OCI-M1 (cell line): ENCODE data around the gene NOS1AP.
A peak's percentile ranks its signal among the peaks of the same experiment; 100 is the strongest.

Source experiments
- DNase-seq: peaks from one replicate; lab custom pipeline; 2025; lab: John Stamatoyannopoulos, UW

Gene NOS1AP

DNA sequence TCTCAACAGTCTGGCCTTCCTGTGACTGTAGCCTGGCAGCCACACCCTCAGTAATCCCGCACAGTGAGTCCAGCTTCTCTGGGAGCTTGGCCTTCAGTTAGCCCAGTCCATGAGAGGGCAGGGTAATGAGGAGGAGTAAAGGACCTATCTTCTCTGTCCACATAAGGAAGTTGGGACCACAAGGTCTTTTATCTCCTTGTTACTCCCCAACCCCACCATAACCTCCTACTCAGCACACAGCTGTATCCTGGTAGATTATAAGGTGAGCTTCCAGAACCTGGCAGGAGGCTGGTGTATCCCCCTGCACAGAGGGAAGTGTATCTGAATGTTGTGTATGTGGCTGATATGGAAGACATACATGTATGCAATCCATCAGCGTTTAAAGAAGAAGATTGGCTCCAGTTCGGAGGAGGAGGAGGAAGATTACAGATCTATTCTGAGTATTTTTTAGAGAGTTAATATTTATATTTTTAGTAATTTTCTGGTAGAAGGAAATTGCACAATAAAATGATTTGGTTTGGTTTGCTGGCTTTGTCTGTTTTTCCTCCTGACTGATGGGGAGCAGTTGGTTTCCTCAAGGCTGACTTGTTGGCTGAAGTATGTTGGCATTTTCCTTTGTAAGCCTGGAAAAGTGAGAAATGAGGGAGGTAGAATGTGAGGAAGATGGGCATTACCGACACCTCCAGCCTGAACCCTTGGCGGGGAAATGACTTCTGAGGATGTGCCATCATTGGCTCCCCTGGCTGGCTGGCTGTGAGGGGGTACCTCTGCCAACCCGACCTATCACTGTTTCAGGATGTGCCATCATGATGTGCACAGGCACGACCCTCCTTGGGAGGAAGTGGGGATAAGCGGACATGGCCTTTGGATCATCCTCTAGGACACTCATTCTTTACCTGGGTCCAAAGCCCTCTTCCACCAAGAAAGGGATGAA, 317.1 kb downstream of the NOS1AP start:
- DNase-seq: peak; percentile 92

- no peak for DNase-seq
These were observed 318.0 kb downstream of the NOS1AP start for GRCh38 chr1:162387226-162388082.

DNA sequence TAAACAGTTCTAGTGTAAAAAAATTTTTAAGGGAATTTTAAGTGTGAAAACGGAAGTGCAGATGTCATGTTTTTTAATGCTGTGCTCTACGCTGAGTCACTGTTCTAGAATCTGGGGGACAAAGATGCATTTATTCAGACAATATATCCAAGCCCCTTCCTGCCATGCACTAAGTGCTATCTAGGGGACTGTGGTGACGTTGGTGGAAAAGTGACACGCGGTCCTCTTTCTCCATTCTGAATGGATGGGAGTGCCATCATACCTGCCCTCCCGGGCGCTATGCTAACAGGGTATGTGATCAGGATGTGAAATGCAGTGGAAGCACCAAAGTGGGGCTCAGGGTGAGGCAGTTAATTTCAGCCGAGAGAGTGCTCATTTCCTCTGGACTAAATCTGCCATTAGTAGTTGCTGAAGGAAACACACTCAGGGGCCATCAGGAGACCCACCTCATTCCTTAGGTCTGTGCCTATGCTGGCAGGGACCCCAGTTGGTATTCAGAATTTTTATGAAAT, 318.6 kb downstream of the NOS1AP start:
- DNase-seq: no peak

DNA sequence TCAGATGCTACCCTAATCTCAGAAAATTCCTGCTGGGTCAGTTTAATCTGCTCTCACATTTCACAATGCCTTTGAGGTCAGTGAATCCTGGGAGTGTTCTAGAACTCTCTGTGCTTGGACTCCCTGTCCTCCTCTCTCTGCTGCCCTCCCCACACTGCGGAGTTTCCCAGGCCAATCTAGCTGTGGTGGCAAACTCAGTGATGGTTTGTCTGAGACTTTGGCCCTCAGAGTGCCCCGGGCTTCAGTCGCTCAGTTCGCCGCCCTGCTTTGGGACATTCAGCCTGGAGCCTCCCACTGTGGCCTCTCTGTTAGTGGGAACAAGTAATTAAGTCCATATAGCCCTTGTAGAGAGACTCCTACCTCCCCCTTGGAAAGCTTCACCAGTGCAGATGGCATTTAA, 319.1 kb downstream of the NOS1AP start:
- no peak for DNase-seq

DNA sequence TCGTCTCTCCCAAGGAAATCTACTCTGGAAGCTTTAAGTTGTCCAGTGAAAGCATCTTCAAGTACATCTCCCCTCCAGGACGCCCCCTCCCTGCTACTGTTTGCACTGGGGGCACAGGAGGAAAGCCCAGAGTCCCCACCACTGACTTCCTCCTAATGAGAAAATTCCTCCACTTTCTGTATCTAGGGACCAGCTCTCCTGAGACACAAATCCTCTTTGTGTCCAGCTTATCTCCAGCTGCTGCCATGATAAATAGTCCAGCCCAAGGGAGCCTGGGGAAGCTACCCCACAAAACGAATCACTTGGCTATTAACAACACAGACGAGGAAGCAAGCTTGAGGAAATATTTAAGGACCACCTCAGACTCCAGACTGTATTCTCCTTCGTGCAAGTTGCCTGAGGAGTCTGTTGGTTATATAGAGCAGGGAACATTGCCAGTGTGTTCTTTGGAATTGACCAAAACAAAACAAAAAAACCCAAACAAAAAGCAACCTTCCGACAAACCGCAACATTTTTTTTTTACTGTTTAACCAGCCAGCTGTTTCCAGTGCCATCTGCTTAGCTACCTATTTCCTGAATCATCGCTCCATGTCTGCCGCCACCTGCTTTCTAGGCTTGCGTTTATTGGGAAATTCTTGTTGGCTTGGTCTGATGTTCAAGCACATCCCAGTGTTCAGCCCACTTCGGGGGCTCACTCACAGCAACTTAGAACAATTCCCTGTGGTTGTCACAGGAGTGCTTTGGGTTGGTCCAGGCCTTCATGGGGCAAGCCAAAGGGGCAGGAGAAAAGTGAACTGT, 319.7 kb downstream of the NOS1AP start:
- peak; percentile 20 for DNase-seq

GRCh38 chr1:162389971-162390370, 320.5 kb downstream of the NOS1AP start:
- DNase-seq: no peak

- DNase-seq: no peak
These were observed 321.1 kb downstream of the NOS1AP start for GRCh38 chr1:162390396-162391185.

DNA sequence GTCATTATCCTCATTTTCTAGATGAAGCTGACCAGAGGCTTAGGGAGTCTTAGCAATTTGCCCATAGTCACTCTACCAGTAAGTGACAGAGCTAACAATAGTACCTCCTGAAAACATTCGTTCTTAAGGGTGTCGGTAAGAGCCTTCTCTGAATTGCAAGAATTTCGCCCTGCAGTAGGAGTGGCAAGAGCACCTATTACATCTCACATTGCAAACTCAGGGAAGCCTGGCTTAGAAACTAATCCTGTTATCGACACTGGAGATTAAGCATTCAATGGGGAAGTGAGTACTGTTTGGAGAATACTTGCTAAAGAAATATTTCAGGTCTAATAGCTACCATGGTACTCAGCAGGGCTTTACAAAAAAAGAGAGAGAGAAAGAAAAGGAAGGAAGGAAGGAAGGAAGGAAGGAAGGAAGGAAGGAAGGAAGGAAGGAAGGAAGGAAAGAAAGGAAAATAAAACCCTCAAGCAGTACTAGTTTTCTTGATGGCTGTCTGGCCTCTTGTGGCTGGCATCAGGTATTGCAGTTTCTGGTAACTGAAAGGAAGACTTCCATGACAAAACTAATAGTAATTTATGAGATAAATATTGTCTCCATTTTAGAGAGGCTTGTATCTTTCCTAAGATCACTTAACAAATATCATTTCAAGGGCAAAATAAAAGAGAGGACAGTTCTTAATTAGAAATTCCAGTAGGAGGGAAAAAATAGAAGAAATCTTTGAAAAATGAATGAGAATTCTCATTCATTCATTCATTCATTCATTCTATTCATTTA, 322.5 kb downstream of the NOS1AP start:
- peak; percentile 85 for DNase-seq

DNA sequence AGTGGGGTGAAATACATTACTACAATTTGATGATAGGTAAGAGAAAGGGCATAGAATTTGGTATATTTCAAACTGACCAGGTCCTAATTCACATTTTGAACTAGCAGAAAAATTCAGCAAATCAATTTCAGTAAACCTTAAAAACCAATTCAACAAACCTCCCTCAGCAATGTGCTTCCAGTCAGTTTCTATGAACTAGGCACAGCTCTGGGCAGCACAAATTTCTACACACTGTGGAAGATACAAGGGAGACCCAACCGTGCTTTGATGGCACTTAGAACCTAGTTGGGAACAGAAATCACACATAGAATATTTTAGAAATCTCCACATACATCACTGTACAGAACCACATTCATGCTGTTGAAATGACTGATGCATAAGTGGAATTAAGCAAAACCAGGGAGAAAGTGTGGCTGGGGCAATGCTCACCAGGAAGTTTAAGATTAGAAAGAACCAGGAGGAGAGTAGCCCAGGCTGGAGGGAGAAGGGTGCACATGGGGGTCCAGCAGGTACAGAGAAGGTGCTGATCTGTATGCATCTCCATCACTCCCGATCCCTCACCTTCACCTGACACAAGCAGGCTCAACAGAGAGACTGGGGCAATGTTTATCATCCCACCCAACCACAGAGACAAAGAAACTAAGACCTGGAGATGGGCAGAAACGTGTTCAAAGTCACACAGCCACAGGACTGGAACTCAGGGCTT, 326.9 kb downstream of the NOS1AP start:
- no peak for DNase-seq

GRCh38 chr1:162397039-162397448, 327.6 kb downstream of the NOS1AP start:
- peak; percentile 87 for DNase-seq

- no peak for DNase-seq
These were observed 328.6 kb downstream of the NOS1AP start for GRCh38 chr1:162397943-162398560.

GRCh38 chr1:162398999-162399580, 329.6 kb downstream of the NOS1AP start:
- DNase-seq: peak; percentile 33

DNA sequence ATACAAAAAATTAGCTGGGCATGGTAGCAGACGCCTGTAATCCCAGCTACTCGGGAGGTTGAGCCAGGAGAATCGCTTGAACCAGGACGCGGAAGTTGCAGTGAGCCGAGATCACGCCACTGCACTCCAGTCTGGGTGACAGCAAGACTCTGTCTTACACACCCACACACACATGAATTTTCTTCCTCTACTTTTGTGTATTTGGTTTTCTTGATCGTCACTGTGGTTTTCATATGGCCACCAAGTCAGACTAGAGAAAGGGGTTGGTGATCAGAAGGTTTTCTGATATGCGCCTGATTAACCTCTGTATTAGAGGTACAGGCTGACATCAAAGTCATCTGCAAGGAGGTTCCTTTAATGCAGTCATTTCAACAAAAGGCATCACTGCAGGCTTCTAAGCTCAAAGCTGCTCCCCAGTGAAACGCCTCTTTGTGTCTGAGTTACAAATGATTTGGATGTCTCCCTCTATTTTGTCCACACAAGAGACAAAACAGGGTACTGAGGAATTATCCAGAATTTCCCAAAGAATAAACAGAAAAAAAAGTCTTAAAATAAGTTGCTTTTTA, 331.4 kb downstream of the NOS1AP start:
- no peak for DNase-seq

DNA sequence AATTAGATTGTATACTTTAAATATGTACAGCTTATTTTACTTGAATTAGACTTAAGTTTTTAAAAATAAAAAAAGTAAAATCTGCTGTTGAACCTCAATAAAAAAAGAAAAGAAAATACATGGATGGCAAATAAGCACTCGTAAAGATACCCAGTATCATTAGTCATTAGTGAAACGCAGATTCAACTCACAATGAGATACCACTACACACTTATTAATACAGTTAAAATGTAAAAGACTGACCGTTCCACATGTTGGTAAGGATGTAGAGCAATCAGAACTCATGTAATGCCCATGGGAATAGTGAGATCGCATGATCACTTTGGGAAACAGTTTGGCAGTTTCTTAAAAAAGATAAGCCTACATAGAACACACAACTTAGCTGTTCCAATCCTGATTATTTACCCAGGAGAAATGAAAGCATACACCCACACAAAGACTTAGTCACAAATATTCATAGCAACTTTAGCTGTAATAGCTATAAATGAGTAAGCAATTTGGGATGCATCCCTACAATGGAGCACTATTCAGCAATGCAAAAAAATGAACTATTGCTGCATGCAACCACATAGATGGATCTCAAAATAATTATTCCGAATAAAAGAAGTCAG, 335.2 kb downstream of the NOS1AP start:
- DNase-seq: no peak

GRCh38 chr1:162405800-162406199, 336.3 kb downstream of the NOS1AP start:
- DNase-seq: no peak

GRCh38 chr1:162406811-162407210, 337.3 kb downstream of the NOS1AP start:
- no peak for DNase-seq

DNA sequence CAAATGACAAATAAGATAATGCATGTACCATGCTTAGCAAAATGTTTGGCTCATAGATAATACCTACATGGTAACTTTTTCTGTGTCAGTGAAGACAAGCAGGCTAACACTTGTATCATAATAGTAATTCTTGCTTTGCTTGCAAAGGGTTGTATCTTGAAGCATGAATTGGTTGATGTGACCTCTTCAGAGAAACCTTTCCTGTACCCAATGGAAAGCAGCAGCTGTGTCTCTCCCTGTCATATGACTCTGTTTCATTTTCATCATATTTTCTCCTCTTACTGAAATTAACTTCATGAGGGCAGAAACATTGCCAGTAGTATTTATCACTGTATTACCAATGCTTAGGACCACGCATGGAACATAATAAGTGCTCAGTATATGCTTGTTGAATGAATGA, 338.0 kb downstream of the NOS1AP start:
- DNase-seq: no peak

- no peak for DNase-seq
These were observed 342.5 kb downstream of the NOS1AP start, which contains the start of gene SH2D1B for GRCh38 chr1:162412002-162412401. SH2D1B (minus strand) TSS chr1:162412136; CDS start chr1:162412016, 120 bp downstream.
